GM20431 (cell line): ENCODE results near the gene ITM2C.

Source experiments
- in situ Hi-C: fragments of 300-500 bp; cut with MseI, MboI; formaldehyde crosslinking; loops from one replicate; pipeline ENCODE4 v1.15.0; 2020; ENCODE audit warnings: low sequenced_read_pairs; ENCODE audit not compliant: unreplicated experiment

The ITM2C gene

DNA sequence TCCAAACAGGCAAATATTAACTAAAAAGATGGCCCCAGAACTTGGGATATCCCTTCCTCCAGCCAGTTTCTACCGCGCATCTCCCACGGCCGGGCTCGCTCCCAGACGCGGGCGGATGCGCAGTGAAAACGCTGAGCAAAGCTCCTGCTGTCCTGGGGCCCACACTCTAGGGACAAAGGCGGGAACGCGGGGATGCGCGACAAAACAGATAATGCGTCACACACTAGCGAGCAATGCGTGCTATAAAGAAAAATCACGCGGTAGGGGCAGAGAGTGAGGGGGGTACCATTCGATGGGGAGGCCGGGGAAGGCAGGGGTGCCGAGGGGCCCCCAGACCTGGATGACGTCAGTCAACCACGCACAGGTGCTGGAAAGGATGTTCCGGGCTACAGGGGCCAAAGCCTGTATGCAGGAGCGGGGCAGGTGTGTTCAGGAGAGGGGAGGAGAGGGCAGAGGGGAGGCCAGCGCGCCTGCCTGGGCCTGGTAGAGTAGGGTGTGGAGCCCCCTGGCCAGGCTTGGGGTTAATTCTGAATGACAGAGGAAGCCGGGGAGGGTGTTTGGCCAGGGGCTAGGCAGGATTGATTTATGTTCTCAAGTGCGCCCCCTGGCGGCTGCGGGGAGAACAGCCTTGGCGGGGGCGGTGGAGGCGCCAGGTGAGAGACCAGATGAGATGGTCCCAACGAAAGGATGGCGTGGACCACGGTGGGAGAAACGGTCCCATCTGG is 14.9 kb upstream of the ITM2C start:
- in situ Hi-C loops, result loop anchor here (25.0 kb wide), 1 partner anchor 588 kb away; no protein-coding TSS in a partner anchor

DNA sequence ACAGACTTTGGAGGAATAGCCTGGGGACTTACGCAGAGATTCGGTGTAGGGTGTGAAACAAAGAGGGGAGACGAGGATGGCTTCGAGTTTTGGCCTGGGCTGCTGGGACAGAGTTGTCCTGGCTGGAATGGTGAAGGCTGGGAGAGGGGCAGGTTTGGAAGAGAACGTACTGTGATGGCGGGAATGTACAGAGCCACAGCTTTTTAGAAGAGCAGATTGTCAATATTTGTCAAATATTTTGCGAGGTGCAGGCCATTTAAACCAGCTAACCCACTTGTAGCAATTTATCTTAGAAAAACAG is 14.4 kb upstream of the ITM2C start:
- in situ Hi-C loops, result loop anchor here (25.0 kb wide), 1 partner anchor 587 kb away; no protein-coding TSS in a partner anchor

DNA sequence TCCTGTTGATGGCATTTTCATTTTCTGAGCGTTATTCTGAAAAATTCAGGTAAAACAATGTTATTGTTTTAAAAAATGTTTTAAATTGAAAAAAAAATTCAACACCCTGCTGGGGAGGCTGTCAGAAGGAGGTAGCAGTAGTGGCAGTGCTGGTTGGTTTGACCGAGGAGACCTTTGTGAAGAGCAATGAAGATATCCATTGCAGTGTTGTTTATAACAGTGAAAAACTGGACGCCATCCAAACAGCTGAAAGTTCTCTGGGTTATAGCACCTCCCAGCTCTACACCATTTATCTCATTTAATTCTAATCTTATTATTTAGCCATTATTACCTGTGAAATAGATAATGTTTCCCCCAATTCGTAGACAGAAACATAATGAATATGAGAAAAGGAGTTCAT is 12.6 kb upstream of the ITM2C start:
- in situ Hi-C loops, result loop anchor here (25.0 kb wide), 1 partner anchor 585 kb away; no protein-coding TSS in a partner anchor

DNA sequence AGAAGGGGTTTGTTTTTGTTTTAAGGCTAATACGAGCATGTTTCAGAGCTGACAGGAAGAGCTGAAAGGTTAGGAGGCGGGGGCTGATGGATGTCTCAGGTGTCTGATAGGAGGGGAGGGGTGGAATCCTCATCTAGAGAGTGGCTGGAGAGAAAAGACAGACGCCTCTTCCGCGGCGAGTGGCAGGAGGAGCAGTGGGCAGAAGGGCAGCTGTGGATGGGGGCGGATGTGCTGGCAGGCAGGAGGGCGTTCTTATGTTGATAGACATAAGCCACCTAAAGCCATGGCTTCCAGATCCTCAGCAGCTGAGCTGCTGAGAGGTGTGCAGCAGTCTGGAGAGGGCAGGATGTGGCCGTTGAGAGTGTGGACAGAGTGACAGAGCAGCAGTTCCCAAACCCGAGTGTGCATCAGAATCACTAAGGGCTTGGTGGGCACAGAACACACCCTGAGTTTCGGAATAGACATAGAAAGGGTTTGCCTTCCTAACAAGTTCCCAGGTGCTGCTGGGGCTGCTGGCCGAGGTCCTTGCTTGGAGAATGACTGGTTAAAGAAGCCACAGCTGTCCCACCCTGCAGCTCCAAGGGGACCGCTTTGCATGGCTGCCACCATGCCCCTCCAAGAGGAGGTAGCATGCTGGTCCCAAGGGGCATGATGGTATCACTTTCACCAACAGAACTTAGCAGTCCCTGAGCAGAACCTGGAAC is 3.0 kb upstream of the ITM2C start:
- in situ Hi-C loops, result loop anchor here (25.0 kb wide), 1 partner anchor 576 kb away; no protein-coding TSS in a partner anchor

DNA sequence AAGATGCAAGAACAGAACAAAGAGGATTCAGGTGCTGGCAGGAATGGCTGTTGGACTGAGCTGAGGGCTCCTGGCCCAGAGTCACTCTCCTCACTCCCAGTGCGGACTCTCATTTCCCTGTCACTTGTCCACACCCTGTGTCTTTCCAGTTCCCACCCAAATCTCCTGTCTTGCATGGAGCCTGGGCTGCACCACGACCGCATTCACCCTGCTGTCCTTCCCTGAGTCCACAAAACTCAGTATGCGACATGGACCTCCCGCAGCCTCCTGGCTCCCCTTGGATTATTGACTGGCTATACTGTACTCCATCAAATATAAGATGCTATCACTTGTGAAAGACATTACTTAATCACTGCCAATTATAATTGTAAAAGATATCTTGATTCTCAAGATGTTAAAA is 2.5 kb upstream of the ITM2C start:
- in situ Hi-C loops, result loop anchor here (25.0 kb wide), 1 partner anchor 575 kb away; no protein-coding TSS in a partner anchor

DNA sequence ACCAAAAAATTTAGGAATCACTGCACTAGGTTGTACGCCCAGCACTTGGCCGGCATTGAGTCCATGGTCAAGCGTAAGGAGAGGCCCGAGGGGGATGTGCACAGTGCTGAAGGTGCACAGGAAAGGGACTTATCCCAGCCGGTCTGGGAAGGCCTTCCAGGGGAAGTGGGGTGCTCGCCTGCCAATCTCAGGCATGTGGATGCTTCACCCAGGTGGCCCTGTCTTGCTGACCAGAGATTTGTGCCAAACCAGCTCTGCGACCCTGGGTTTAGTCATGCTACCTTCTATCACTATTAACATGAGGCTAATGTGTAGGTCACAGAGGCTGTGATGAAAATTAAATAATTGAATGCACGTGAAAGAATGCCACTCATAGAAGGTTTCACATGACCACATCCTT is 1.7 kb upstream of the ITM2C start:
- in situ Hi-C loops, result loop anchor here (25.0 kb wide), 1 partner anchor 574 kb away; no protein-coding TSS in a partner anchor

DNA sequence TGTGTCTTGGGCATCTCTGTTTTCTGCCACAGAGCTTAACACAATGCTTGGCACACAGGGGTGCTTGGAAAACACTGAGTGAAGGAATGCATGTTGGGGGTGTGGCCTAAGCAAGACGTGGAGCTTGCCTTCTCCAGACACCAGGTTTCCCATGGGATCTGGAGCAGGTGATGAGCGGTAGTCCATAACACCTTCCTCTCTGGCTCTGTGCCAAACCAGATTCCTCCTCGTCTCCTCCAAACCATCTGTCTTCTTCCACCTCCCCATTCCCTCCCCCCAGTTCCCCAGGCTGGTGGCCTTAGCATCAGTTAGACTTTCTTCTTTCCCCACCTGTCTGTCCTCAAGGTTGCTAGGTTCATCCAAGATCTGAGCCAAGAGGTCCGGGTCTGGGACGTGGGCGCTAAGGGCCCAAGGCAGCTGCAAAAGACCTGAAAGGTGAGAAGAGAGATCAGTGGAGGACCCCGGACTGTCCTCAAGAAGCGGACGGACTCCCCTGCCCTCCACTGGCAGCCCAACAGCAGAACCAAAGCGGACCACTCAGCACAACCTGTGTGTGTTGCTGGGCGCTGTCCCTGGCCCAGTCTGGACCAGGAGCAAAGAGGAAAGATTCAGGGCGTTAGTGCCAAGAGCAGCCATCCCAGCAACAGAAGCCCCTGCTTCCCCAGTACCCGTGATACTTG is 1.2 kb upstream of the ITM2C start:
- in situ Hi-C loops, result loop anchor here (25.0 kb wide), 1 partner anchor 574 kb away; no protein-coding TSS in a partner anchor

DNA sequence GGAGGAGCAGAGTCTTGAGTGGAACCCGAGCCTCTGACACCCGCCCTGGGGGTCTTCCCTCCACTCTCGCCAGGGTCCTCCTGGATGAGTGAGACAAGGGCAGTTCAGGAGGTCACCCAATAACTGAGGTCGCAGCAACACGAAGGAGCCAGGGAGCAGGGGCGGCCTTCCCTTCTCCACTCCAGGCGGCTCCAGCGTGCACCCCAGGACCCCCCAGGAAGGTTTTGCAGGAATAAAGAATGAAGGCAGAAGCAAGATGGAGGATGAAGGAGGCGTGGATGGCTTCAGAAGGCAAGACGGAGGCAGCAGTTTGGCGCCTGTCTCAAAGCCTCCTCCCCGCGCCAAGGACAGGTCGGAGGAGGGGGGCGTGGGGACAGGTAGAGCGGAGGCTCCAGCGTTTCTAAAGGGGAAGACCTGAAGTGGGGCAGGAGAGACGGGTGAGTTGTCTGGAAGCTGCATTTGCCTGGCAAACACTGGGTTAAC is 579 bp upstream of the ITM2C start:
- in situ Hi-C loops, result loop anchor here (25.0 kb wide), 1 partner anchor 573 kb away; no protein-coding TSS in a partner anchor

DNA sequence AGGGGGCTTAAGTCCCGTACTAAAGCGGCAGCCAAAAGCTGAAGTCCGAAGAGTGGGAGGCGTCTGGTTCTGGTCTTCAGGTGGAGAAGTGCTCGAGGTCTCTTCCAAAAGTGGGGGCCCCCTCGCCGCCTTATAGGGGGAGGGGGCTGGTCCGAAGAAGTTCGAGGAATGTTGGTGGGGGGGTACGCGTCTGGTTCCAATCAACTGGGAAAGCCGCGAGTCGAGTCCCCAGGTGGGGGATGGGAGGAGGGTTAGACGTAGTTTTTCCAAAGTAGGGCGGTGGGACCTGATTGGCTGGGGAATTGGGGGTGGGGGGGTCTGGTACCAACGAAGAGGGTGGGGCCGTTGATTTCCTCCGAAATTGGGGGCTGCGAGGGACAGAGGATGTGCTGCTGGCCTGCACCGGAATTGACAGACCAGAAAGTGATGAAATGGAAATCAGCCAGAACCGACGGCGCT is 594 bp downstream of the ITM2C start:
- in situ Hi-C loops, result loop anchor here (25.0 kb wide), 1 partner anchor 572 kb away; no protein-coding TSS in a partner anchor

DNA sequence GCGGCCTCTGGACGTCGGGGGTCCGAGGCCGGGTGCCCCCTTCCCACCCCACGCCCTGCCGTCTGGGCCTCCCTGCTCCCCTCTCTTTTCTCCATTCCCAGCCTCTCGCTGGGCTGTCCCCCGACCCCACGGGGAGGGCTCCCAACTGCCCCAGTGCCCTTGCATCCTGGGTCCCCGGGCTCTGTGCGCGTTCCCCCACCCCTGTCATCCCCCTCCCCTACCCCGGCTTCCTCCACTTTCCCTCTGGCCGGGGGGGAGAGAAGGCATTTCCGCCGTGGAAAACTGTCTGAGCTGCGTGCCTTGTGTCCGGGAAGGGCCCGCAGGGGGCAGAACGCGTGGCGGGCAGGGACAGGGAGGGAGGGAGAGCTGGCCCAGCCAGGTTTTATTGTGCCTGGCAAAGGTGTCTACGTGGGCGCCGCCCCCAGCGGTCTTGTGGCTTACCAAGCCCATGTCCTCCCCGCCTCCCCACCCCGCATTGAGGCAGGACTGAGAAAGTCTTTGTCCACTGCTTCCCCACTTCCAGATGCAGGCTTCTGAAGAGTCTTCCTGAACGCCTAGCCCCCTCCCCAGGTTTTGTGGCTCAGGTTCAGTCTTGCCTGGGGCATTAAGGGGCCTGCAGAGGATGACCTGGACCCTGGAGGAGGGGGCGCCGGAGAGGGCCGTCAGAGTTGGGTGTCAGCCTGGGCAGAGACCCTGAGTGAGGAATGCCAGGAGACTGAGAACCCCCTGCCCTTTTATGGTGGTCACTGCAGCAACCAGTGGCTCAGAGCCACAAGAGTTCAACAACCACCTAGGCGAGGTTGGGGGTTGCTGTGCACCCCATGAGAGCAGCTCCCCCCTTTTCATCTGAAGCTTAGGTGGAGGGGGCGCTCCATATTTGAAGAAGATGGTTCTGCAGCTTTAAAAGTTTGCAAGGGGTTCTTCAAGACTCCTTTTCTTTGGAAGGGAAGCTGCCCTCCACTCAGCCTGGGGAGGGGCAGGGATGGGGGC is 1.3 kb downstream of the ITM2C start:
- in situ Hi-C loops, result loop anchor here (25.0 kb wide), 1 partner anchor 571 kb away; no protein-coding TSS in a partner anchor

DNA sequence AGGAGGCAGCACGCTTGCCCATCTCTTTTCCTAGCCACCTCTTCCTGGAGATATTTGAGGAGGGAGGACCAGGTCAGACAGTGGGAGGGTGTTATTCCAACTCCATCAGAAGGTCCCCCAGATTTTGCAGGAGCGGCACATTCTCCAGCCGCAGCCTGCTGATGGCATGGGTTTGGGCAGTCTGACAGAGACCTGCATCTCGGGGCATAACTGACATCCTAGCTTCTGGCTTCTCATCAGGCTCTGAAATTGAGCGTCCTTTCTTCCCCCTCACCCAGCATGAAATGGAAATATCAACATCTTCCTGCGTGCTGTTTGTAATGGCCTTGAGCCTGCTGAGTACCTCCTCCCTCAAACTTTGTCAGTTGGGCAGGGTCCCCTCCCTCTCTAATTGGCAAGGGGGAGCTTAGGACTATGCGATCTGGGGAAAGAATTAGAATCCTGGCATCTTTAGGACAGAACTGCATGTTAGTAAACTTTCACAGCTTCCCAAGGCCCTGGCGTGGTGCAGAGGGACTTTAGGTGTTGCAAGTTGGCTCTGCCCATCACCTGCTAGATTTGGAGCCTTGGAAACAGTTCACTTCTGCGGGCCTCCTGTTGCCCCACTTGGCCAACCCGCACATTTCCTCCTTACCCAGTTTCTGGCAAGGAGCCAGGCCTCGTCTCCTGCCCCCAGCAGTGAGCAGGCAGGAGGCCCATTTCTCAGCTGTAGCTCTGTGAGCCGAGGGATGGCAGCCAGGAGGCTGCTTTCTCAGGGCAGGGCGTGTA is 2.2 kb downstream of the ITM2C start:
- in situ Hi-C loops, result loop anchor here (25.0 kb wide), 1 partner anchor 570 kb away; no protein-coding TSS in a partner anchor

DNA sequence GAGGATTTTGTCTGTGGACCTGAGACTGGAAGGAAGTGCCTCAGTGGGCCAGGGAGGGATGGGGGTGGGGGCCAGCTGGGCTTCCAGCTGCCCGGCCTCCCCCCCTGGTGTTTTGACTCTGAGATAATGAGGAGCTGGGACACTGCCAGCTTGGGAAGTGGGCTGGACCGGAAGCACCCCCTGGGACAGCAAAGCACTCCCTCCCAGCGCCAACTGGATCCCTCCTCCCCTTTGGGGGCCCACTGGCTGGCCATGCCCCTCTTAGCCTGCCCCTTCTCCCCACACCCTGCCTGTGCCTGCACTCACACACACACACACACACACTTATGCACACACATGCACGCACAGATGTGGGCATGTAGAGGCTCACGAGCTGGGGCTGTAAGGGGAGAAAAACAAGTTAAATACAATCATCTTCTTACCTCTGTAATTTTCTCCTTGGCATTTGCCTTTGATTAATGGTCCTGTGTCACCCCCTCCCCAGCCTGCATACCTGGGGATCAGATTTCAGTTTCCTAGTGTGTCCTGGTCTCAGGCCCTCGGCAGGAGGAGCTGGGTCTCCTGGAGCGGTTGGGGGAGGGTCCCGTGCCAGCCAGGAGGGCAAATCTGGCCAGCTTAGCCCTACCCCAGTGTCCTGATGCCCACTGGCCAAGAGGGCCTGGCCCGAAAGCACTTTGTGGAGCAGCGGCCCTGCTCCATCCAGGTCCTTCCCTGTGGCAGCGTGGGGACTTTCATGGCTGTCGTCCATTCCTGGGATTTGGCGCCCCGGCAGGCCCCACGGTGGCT is 3.6 kb downstream of the ITM2C start:
- in situ Hi-C loops, result loop anchor here (25.0 kb wide), 1 partner anchor 569 kb away; no protein-coding TSS in a partner anchor

DNA sequence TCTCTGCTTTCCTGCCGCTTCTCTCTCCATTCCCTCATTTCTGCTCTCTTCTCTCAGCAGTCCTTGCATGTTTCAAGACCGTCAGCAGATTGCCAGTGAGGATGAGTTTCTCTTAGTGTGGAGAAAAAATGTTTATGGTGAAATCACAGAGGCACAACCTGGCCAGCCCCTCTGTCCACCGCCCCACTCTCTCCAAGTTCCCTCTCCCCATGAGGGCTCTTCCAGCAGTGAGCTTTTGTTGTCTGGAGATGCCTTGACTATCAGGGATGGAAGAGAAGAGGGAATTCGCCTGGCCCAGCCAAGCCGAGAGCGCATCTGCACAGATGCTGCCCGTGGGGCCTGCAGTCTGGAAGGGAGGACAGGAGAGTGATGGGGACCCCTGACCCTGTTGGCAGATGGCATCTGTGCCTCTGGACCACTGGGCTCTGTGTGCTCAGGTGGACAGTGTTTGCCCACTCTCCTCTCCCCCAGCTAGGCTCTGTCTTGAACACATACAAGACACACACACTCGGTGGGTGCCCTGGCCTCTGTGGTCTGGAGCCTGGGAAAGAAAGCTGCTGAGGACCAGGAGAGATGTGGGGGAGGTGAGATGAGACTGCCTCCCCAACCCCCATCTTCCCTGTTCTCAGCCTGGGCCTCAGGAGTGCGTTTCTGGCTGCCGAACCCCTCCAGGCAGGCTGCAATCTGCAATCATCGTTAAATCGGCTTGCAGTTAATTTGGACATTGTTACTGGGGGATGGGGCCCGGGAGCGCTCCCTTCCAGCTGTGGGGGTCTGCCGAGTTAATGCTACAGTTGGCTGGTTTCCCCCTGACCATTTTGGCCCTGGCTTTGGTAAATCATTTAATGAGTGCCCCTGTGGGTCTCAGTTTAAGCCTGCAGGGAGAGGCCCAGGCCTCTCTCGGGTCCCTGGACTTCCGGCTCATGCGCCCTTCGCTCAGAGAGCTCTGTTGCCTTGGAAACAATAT is 4.5 kb downstream of the ITM2C start:
- in situ Hi-C loops, result loop anchor here (25.0 kb wide), 1 partner anchor 568 kb away; no protein-coding TSS in a partner anchor

DNA sequence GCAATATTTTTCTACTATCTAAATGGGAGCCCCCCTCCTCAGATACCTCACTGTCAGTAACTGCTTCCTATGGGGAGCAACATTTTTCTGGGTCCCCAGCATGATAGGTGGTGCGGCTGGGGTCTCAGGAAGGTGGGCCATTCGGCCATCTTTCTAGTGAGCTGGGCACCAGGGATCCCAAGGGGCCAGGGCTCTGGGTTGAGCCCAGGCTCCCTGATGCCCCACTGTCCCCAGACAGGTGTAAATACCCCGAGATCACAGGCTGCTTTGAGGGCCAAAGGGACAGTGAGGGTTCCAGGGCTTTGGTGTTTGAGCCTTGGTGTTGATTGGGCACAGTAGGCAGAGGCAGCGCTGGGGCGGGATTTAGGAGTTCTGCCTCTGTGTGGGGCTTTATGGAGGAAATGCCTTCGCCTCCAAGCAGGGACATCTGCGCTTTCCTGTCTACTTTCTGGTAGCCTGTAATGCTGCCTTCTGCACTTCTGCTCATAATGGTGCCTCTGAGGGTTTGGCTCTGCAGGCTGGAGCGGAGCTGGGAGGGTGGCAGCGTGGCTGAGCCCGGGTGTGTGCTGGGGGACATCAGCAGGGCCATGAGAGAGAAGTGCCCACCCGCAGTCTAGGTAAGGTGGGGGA is 5.3 kb downstream of the ITM2C start:
- in situ Hi-C loops, result loop anchor here (25.0 kb wide), 1 partner anchor 567 kb away; no protein-coding TSS in a partner anchor

DNA sequence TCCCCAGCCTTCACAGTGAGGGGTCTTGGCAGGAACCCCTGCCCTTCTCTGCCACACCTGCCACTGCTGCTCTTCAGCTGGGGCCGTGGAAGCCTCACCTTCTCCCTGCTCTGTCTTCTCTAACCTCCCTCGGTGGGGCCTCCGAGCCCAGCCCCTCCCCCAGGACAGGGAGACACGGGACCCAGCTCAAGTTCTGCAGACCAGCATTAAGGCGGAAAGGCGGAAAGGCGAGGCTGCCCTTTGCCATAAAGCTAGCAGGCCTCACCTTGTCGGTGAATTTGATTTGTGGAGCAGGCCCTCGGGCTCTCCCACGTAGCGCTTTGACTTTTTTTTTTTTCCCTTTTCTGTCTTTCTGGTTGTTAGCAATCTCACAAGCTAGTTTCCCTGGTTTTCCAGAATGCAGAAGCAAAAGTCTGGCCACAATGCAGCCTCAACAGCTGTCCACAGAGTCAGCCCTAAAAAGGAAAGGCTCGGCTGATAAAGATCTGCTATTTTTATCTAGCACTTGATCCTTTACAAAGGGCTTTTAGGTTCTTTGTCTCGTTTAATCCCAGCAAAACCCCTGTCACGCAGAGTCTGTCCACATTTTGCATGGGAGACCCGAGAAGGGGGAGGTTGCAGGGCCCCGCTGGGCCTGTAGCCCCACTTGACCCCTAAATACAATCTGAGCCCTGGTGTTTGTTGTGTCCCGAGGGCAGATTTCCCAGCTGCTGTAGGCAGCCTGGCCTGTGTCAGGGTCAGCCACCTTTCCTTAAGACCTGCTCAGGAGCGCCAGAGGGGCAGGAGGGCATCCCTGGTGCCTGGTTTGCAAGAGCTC is 6.0 kb downstream of the ITM2C start:
- in situ Hi-C loops, result loop anchor here (25.0 kb wide), 1 partner anchor 567 kb away; no protein-coding TSS in a partner anchor
